Thoracic aorta (tissue), 2 donors: Measurements from ENCODE around the gene RAB7A. TPM values are rescaled to one million over a fixed set of nuclear protein-coding genes. Genes with fewer than 3 reads are reported as not detected.
"Not testable (repeated sequence)": the region's sequence is repeated elsewhere in the genome, so short reads cannot be mapped to it uniquely, and the experiment has no call there.

Experiments used
- ATAC-seq: fragments of 150-250 bp; one replicate; pipeline ENCODE4 v1.8.0; 2017; ENCODE audit warnings: low read depth; ENCODE audit not compliant: insufficient number of reproducible peaks, low FRiP score
- DNase-seq: peaks from one replicate; pipeline ENCODE4 v3.0.0-alpha.2; 2020; ENCODE audit warnings: low spot score
- H3K27ac ChIP-seq, 2 donors: fragments of 200-600 bp; sonication (generic); 1 replicate in 1 of 2; 2 replicates in 1 of 2; pipeline ENCODE4 v1.5.1; 2016; ENCODE audit warnings: mild to moderate bottlenecking in 2 of 2, moderate library complexity in 2 of 2
- H3K27me3 ChIP-seq: fragments of 200-600 bp; sonication (generic); replicated peaks from 2 replicates; pipeline ENCODE4 v1.6.0; 2016; ENCODE audit warnings: mild to moderate bottlenecking; ENCODE audit not compliant: insufficient read depth
- H3K36me3 ChIP-seq: fragments of 200-600 bp; sonication (generic); one replicate; pipeline ENCODE4 v1.5.1; 2016
- H3K4me1 ChIP-seq, 2 donors: fragments of 200-600 bp; sonication (generic); 1 replicate in 1 of 2; 2 replicates in 1 of 2; pipeline versions ENCODE4 v1.5.1 to v1.6.0; 2016; ENCODE audit warnings: low read depth in 2 of 2, mild to moderate bottlenecking in 1 of 2; ENCODE audit not compliant: control insufficient read depth in 1 of 2
- H3K4me3 ChIP-seq: fragments of 200-600 bp; sonication (generic); 2 replicates; pipeline ENCODE4 v1.5.1; 2016; ENCODE audit warnings: mild to moderate bottlenecking
- H3K9me3 ChIP-seq: fragments of 200-600 bp; sonication (generic); 2 replicates; pipeline ENCODE4 v1.5.1; 2016
- total RNA-seq, 2 donors: library from RNA; depleted of rRNA; stranded (reverse); fragments of >200 nt; gene quantifications; one replicate each; pipeline versions ENCODE4 v1.1.0 to v1.2.3, GENCODE V29; 2016
- TF ChIP-seq, protein P1 (sequence below): fragments of 200-600 bp; sonication (generic); IDR thresholded peaks from one replicate; pipeline ENCODE4 v1.5.1; 2019; ENCODE audit warnings: antibody characterized with exemption

Gene RAB7A
- total RNA-seq, 2 donors from 2014 or later = 73.1 to 108 TPM

DNA sequence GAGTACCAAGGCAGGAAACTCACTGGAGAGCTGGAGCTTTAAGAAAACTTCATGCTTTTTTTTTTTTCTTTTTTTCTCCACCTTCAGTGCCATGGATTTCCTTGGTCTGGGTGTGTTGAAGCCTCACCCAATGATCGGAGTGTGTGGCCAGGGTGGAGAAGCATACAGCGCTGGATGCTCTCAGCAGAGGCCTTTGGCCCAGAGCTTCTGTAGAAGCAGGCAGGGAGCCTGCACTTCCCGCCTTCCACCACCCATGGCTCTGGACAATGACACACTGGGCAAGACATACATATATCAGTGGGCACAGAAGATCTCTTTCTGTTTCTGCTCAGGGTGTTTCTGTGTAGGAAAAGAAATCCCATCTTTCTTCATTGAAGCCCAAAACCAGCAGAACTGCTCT is 97.6 kb downstream of the RAB7A start:
- TF ChIP-seq, protein P1, sequence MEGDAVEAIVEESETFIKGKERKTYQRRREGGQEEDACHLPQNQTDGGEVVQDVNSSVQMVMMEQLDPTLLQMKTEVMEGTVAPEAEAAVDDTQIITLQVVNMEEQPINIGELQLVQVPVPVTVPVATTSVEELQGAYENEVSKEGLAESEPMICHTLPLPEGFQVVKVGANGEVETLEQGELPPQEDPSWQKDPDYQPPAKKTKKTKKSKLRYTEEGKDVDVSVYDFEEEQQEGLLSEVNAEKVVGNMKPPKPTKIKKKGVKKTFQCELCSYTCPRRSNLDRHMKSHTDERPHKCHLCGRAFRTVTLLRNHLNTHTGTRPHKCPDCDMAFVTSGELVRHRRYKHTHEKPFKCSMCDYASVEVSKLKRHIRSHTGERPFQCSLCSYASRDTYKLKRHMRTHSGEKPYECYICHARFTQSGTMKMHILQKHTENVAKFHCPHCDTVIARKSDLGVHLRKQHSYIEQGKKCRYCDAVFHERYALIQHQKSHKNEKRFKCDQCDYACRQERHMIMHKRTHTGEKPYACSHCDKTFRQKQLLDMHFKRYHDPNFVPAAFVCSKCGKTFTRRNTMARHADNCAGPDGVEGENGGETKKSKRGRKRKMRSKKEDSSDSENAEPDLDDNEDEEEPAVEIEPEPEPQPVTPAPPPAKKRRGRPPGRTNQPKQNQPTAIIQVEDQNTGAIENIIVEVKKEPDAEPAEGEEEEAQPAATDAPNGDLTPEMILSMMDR = no peak
- peaks cover 14 to 32% of the 10 kb centered on the region in 2 donors for H3K4me1 ChIP-seq
- peak overlapping the region; percentile 46 to 63 for H3K27ac ChIP-seq
- H3K9me3 ChIP-seq = no peaks in the 10 kb centered on the region
- peaks cover 8% of the 10 kb centered on the region for H3K36me3 ChIP-seq
- ATAC-seq = no peak
- no peak for DNase-seq
- H3K4me3 ChIP-seq = no peak overlapping the region
- no peaks in the 10 kb centered on the region for H3K27me3 ChIP-seq

DNA sequence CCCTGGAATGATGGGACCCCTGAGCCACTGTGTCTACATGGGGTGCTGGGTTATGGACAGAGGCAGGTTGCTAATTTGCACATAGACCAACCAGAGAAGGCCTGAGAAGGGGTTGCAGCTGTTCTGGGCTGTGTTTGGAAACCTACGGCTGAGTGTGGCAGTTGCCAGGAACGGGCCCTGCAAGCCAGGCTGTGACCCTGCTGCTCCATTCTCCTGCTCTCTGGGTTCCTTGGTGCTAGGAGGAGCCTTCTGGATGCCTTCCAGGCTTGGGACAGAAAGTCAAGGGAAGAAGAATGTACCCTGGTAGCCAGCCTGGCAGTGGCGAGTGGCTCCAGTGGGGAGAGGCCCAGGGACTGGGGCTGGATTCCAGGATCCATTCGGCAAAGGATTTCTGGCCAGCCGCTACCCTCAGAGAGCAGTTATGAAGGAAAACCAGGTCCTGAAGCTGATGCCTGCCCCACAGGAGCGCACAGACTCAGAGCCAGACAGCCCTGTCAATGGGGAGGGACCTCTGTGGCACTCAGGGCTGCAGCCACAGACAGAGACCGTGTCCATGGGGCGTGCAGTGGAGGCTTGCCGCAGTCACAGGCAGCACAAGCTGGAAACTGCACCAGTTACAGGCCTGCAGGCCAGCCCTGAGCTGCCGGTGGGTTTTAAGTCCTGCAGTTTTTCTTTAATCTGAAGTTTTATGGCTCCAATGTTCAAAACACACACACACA is 98.3 kb downstream of the RAB7A start:
- peaks cover 2% of the 10 kb centered on the region for H3K36me3 ChIP-seq
- H3K27me3 ChIP-seq = no peaks in the 10 kb centered on the region
- no peak overlapping the region for H3K4me3 ChIP-seq
- ATAC-seq (no peak), DNase-seq (no peak)
- TF ChIP-seq, protein P1 = no peak
- no peaks in the 10 kb centered on the region for H3K9me3 ChIP-seq
- H3K27ac ChIP-seq = peak overlapping the region; percentile 46 to 63
- H3K4me1 ChIP-seq = peaks cover 14 to 32% of the 10 kb centered on the region in 2 donors

DNA sequence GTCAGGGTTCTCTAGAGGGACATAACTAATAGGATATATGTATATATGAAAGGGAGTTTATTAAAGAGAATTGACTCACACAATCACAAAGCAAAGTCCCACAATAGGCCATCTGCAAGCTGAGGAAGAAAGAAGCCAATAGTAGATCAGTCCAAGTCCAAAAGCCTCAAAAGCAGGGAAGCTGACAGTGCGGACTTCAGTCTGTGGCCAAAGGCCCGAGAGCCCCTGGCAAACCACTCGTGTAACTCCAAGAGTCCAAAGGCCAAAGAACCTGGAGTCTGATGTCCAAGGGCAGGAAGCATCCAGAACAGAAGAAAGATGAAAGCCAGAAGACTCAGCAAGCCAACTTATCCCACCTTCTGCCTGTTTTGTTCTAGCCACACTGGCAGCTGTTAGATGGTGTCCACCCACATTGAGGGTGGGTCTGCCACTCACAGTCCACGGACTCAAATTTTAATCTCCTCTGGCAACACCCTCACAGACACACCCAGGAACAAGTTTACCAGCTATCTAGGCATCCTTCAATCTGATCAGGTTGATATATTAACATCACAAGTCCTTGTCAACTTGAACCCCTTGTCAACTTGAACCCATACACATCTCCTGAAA is 99.2 kb downstream of the RAB7A start:
- TF ChIP-seq, protein P1 = no peak
- no peaks in the 10 kb centered on the region for H3K36me3 ChIP-seq
- H3K27me3 ChIP-seq = no peaks in the 10 kb centered on the region
- ATAC-seq (no peak), DNase-seq (no peak)
- no peak overlapping the region for H3K4me3 ChIP-seq
- peaks cover 14 to 32% of the 10 kb centered on the region in 2 donors for H3K4me1 ChIP-seq
- no peaks in the 10 kb centered on the region for H3K9me3 ChIP-seq
- no peak overlapping the region for H3K27ac ChIP-seq

DNA sequence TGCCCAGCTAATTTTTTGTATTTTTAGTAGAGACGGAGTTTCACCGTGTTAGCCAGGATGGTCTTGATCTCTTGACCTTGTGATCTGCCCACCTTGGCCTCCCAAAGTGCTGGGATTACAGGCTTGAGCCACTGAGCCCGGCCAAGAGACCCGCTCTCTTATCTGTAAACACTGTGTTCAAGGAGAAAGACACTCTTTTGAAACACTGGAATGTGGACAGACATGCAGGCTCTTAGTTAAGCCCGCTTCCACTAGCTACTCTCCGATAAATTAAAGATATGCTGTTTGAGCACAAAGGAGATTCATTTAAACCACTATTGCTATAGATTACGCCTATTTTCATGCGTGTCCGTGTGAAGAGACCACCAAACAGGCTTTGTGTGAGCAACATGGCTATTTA is 103.1 kb downstream of the RAB7A start:
- not testable (repeated sequence) for ATAC-seq

DNA sequence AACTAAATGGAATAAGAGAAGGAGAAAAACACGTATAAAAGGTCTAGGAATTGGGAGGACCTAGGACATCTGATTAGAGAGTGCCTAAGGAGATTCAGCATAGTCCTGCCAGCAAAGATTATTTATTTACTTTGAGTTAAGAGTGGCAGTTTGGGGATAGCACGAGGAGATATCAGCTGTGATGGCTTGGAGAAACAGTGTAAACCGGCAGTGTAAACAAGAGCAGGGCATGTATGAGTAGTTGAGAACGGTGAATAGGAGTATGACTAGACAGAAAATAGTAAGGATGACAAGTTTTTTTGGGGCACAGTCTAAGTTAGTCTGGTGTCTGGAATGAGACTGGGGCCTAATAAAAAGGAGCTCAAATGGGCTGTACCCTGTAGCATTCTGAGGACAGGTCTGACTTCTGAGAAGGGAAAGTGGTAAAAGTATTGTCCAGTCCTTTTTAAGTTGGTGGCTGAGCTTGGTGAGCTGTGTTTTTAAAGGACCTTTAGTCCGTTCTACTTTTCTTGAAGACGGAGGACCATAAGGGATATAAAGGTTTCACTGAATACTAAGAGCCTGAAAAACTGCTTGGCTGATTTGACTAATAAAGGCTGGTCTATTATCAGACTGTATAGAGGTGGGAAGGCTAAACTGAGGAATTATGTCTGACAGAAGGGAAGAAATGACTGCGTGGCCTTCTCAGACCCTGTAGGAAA is 104.1 kb downstream of the RAB7A start:
- not testable (repeated sequence) for H3K4me3 ChIP-seq, H3K9me3 ChIP-seq, DNase-seq, H3K27ac ChIP-seq, H3K36me3 ChIP-seq, H3K27me3 ChIP-seq, ATAC-seq, H3K4me1 ChIP-seq

More for the DNA sequence above, 103.1 kb downstream of the RAB7A start:
- H3K27ac ChIP-seq, H3K4me3 ChIP-seq, DNase-seq, H3K9me3 ChIP-seq, H3K36me3 ChIP-seq, H3K27me3 ChIP-seq: not testable (repeated sequence)
- H3K4me1 ChIP-seq = peaks cover 8 to 19% of the 10 kb centered on the region in 2 donors

DNA sequence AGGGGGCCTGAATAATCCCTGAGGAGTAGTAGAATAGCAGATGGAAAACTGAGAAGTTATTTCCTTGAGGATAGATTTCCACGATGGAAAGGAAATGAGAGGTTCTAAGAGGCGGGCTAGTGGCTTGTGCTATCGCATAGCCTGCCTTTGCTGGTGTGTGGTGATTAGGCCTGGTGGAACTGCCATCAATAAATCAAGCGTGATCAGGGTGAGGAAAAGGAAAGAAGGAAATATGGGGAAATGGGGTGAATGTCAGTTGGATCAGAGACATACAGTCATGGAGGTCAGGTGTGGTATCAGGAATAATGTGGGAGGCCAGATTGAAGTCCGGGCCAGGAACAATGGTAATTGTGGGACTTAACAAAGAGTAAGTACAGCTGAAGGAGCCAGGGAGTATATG is 104.8 kb downstream of the RAB7A start:
- ATAC-seq = not testable (repeated sequence)

DNA sequence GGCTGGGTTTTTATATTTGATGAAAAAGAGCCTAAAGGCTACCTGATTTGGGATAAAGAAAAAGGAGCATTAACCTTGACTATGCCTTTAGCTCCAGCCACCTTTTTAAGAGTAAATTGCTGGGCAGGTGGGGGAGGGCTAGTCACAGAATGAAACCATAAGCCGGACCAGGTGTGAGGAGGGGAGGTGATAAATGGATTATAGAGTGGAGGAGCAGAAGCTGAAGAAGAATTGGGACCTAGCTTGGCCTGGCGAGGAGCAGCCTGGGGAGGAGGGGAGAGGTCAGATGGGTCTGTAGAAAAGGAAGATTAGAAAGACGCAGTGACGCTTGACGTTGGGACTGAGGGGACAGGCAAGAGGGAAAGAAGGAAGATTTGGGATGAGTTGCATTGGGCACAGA is 107.0 kb downstream of the RAB7A start:
- H3K9me3 ChIP-seq, H3K36me3 ChIP-seq, DNase-seq, H3K4me1 ChIP-seq, ATAC-seq, H3K4me3 ChIP-seq, H3K27me3 ChIP-seq, H3K27ac ChIP-seq: not testable (repeated sequence)

More for the DNA sequence above, 104.8 kb downstream of the RAB7A start:
- H3K4me1 ChIP-seq, DNase-seq, H3K4me3 ChIP-seq, H3K27ac ChIP-seq, H3K27me3 ChIP-seq, H3K9me3 ChIP-seq, H3K36me3 ChIP-seq: not testable (repeated sequence)
